Mucosa of descending colon (tissue), 3 donors: ENCODE data around the gene LIAS. TPM values are rescaled to one million over a fixed set of nuclear protein-coding genes. Genes with fewer than 3 reads are reported as not detected.
A peak's percentile ranks its signal among the peaks of the same experiment; 100 is the strongest.
"Not testable (repeated sequence)": the region's sequence is repeated elsewhere in the genome, so short reads cannot be mapped to it uniquely, and the experiment has no call there.

Source experiments
- ATAC-seq: fragments of 200-7000 bp; cut with Tn5 transposase; one replicate; pipeline ENCODE4 v1.9.1; 2020; ENCODE audit warnings: mild to moderate bottlenecking, moderate library complexity
- DNase-seq, 3 donors: peaks; one replicate each; pipeline ENCODE4 v3.0.0-alpha.2; 2020
- H3K36me3 ChIP-seq: fragments of 200-600 bp; one replicate; pipeline ENCODE4 v1.8.0; 2021; ENCODE audit warnings: low read depth, mild to moderate bottlenecking
- H3K4me1 ChIP-seq: fragments of 200-600 bp; one replicate; pipeline ENCODE4 v1.8.0; 2021; ENCODE audit warnings: low read depth, mild to moderate bottlenecking
- H3K4me3 ChIP-seq: fragments of 200-600 bp; one replicate; pipeline ENCODE4 v1.8.0; 2021; ENCODE audit warnings: mild to moderate bottlenecking
- H3K9me3 ChIP-seq: fragments of 200-600 bp; one replicate; pipeline ENCODE4 v1.8.0; 2021; ENCODE audit warnings: mild to moderate bottlenecking
- CTCF ChIP-seq: fragments of 200-600 bp; IDR thresholded peaks from one replicate; pipeline ENCODE4 v1.8.0; 2022; ENCODE audit warnings: antibody characterized with exemption, mild to moderate bottlenecking
- intact Hi-C, 2 donors: fragments of 100-400 bp; cut with DNase I in 1 of 2; cut with micrococcal nuclease in 1 of 2; formaldehyde crosslinking; loops; one replicate each; pipeline versions ENCODE4 v1.11.0 to v1.11.1; 2022; cut with DNase I, micrococcal nuclease
- total RNA-seq, 3 donors: library from RNA; stranded (reverse); fragmentation: NEBNext Ultra II Directional in 2 of 3; extraction: Animal tissue kit (Norgen Biotek cat#: 25700) in 2 of 3; gene quantifications; one replicate each; pipeline versions ENCODE4 v1.2.1 to v1.2.4, GENCODE V29; 2021 to 2023
- donor health status: DM: no; HTN: no; CAD: no; lungs with moderate emphysema.
- donor health status: DM: no; HTN: no; CAD: no.
- donor health status: DM: no; HTN: yes; CAD: no.

The LIAS gene
- total RNA-seq, 3 donors from 2014 or later = 16.5 to 30.1 (median 22.4) TPM

GRCh38 chr4:39497909-39498726 lies 39.3 kb downstream of the LIAS start:
- no peaks in the 10 kb centered on the region for H3K36me3 ChIP-seq
- DNase-seq = no peak
- H3K9me3 ChIP-seq = no peaks in the 10 kb centered on the region
- no peak for TF ChIP-seq CTCF
- no peak overlapping the region for H3K4me3 ChIP-seq
- H3K4me1 ChIP-seq = no peaks in the 10 kb centered on the region
- intact Hi-C loops = no loop called here
- ATAC-seq = no peak

- Histone ChIP-seq H3K36me3 (no peaks in the 10 kb centered on the region), H3K4me1 (no peaks in the 10 kb centered on the region), H3K9me3 (no peaks in the 10 kb centered on the region), H3K4me3 (no peak overlapping the region)
- TF ChIP-seq CTCF = no peak
- DNase-seq (no peak), ATAC-seq (no peak)
- intact Hi-C loops = no loop called here
Measured at GRCh38 chr4:39498727-39499020, 39.8 kb downstream of the LIAS start.

- H3K36me3 ChIP-seq = no peaks in the 10 kb centered on the region
- H3K4me3 ChIP-seq = no peak overlapping the region
- ATAC-seq (no peak), DNase-seq (no peak)
- no peak for TF ChIP-seq CTCF
- H3K4me1 ChIP-seq = peaks cover 7% of the 10 kb centered on the region
- intact Hi-C loops = no loop called here
- no peaks in the 10 kb centered on the region for H3K9me3 ChIP-seq
Measured at GRCh38 chr4:39502019-39502663, 43.3 kb downstream of the LIAS start.

GRCh38 chr4:39502664-39503035 lies 43.8 kb downstream of the LIAS start:
- intact Hi-C loops, ATAC-seq, H3K4me1 ChIP-seq, H3K36me3 ChIP-seq, DNase-seq, H3K9me3 ChIP-seq, H3K4me3 ChIP-seq: not testable (repeated sequence)

- no peak overlapping the region for H3K4me3 ChIP-seq
- no peak for TF ChIP-seq CTCF
- peaks cover 7% of the 10 kb centered on the region for H3K4me1 ChIP-seq
- H3K36me3 ChIP-seq = no peaks in the 10 kb centered on the region
- H3K9me3 ChIP-seq = no peaks in the 10 kb centered on the region
- ATAC-seq (no peak), DNase-seq (no peak)
- intact Hi-C loops = no loop called here
Measured at GRCh38 chr4:39504538-39504937, 45.7 kb downstream of the LIAS start.

GRCh38 chr4:39505581-39505980 lies 46.7 kb downstream of the LIAS start:
- Histone ChIP-seq H3K4me1 (peaks cover 7% of the 10 kb centered on the region), H3K36me3 (no peaks in the 10 kb centered on the region), H3K4me3 (no peak overlapping the region), H3K9me3 (no peaks in the 10 kb centered on the region)
- intact Hi-C loops = no loop called here
- no peak for DNase-seq
- ATAC-seq = peak; percentile 96
- no peak for TF ChIP-seq CTCF
